Neural progenitor cell (in vitro differentiated cells): ENCODE measurements around the gene FGF21.

Experiments used
- CTCF ChIP-seq: fragments of 200-600 bp; sonication (generic); IDR thresholded peaks from 2 replicates; pipeline ENCODE4 v1.5.1; 2017; ENCODE audit warnings: antibody characterized with exemption, mild to moderate bottlenecking
- EZH2 ChIP-seq: fragments of 200-600 bp; sonication (generic); IDR thresholded peaks from 2 replicates; pipeline ENCODE4 v1.6.1; 2017; ENCODE audit warnings: antibody characterized with exemption, mild to moderate bottlenecking, moderate library complexity
- EZH2phosphoT487 ChIP-seq: fragments of 200-600 bp; sonication (generic); IDR thresholded peaks from 2 replicates; pipeline ENCODE4 v1.6.1; 2017; ENCODE audit warnings: antibody characterized with exemption

- TF ChIP-seq CTCF (no peak), EZH2 (no peak), EZH2phosphoT487 (no peak)
Observed at GRCh38 chr19:48720251-48720612, 35.1 kb upstream of the FGF21 start.
